ENCODE measurements around the gene HDAC9. TPM values are rescaled to one million over a fixed set of nuclear protein-coding genes. Genes with fewer than 3 reads are reported as not detected.

The HDAC9 gene
- total and polyA plus RNA-seq, 2 of the 13 experiments (the other 11 are each of a cell fraction or from before 2014, with no cell fraction given) = 0.05 to 0.07 TPM

DNA sequence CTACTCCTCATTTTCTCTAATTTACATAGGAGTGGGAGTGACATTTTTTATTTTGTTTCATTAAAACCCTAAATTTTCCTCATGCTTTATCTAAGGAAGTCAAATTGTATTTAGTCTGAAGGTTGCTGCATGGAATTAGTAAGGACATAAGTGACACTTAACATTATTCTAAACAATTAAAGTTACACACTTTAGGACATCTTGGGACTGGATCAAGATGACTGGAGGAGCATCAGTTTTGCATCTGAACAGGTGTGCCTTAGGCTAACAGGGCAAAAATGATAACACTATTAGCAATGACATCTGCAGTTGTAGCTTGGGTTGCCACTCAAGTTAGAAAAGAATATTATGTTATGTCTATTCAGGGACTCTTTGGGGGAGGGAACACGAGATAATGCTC is 199.4 kb downstream of the HDAC9 start:
- Histone ChIP-seq H3K9ac (ENCODE audit: insufficient read depth, low read depth, low read length) (no peak overlapping the region), H3K27ac (ENCODE audit: extremely low read length, insufficient read depth, low read length) (no peak overlapping the region), H3K79me2 (ENCODE audit: insufficient read depth, low read length) (no peaks in the 10 kb centered on the region), H3K4me3 (replicated peaks in 1 of 3; ENCODE audit: insufficient read depth in 1 of 3, low read depth in 2 of 3, low read length in 3 of 3) (no peak overlapping the region), H3K4me1 (ENCODE audit: insufficient read depth, low read length) (no peaks in the 10 kb centered on the region), H3K4me2 (ENCODE audit: low read depth, low read length) (no peak overlapping the region), H2AFZ (ENCODE audit: low read length) (no peak overlapping the region), H4K20me1 (ENCODE audit: insufficient read depth, low read length) (no peaks in the 10 kb centered on the region), H3K9me3 (ENCODE audit: low read length) (no peaks in the 10 kb centered on the region), H3K27me3 (ENCODE audit: control insufficient read depth in 1 of 2, insufficient read depth in 2 of 2, low read length in 2 of 2) (no peaks in the 10 kb centered on the region), H3K36me3 (replicated peaks in 1 of 2; ENCODE audit: control insufficient read depth in 1 of 2, insufficient read depth in 2 of 2, low read length in 2 of 2) (no peaks in the 10 kb centered on the region)
- intact Hi-C loops (cut with micrococcal nuclease; ENCODE audit: unreplicated experiment) (loop anchor here (10.0 kb wide), 1 partner anchor 60 kb away; no protein-coding TSS in a partner anchor), in situ Hi-C loops (cut with HindIII; ENCODE audit: extremely low pct_ligation_motif_present, low pct_unique_long_range_greater_than_20kb) (no loop called here)
- no peak for FAIRE-seq
- WGBS (ENCODE audit: low lambda C conversion rate) = 0% methylated on average over 1 of the region's 1 CpG
- TF ChIP-seq TCF7L2 (IDR thresholded peaks at IDR 0.05; ENCODE audit: low read depth, low read length) (no peak), IRF9 (CRISPR knock-in tag; IDR thresholded peaks at IDR 0.05; ENCODE audit: borderline replicate concordance) (no peak), SYNCRIP (IDR thresholded peaks at IDR 0.05; ENCODE audit: insufficient read depth, low read depth, low read length) (no peak), TBL1XR1 (IDR thresholded peaks at IDR 0.05; ENCODE audit: borderline replicate concordance, low read length, partially characterized antibody) (no peak), RBFOX2 (IDR thresholded peaks at IDR 0.05; ENCODE audit: low read depth, low read length) (no peak), ZNF180 (CRISPR knock-in tag; IDR thresholded peaks at IDR 0.05; ENCODE audit: borderline replicate concordance, low read depth) (no peak), STAT5B (CRISPR knock-in tag; IDR thresholded peaks at IDR 0.05) (no peak), TEAD3 (CRISPR knock-in tag; optimal IDR thresholded peaks at IDR 0.05; ENCODE audit: borderline replicate concordance) (no peak), ZFP36L2 (CRISPR knock-in tag; IDR thresholded peaks at IDR 0.05) (no peak), ZNF292 (CRISPR knock-in tag; IDR thresholded peaks at IDR 0.05; ENCODE audit: borderline replicate concordance, low read depth) (no peak)
- TF ChIP-seq, protein P1, sequence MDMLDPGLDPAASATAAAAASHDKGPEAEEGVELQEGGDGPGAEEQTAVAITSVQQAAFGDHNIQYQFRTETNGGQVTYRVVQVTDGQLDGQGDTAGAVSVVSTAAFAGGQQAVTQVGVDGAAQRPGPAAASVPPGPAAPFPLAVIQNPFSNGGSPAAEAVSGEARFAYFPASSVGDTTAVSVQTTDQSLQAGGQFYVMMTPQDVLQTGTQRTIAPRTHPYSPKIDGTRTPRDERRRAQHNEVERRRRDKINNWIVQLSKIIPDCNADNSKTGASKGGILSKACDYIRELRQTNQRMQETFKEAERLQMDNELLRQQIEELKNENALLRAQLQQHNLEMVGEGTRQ (IDR thresholded peaks at IDR 0.05; ENCODE audit: low read depth, low read length) = no peak
- TF ChIP-seq, protein P1 (CRISPR knock-in tag; IDR thresholded peaks at IDR 0.05; ENCODE audit: borderline replicate concordance) = no peak
- no peak for DNase-seq (ENCODE audit: low spot score)
- CTCF ChIA-PET (ENCODE audit: low intra/inter-chr PET ratio, low total read pairs) = no interaction called here
- POLR2A ChIA-PET = no interaction called here
- no TSS peak for BruUV-seq (replicated peaks)
- ATAC-seq = no peak
